ENCODE data around the gene TRABD2B.

Gene TRABD2B

GRCh38 chr1:48027533-48027835, 30.3 kb upstream of the TRABD2B start:
- H3K9me3 Mint-ChIP-seq: no peaks in the 10 kb centered on the region
- no peaks in the 10 kb centered on the region for H3K36me3 Mint-ChIP-seq (ENCODE audit: low read depth)
- H3K27me3 Mint-ChIP-seq: peaks cover 7% of the 10 kb centered on the region
- H3K27ac Mint-ChIP-seq: no peak overlapping the region
- no peak overlapping the region for H3K4me3 Mint-ChIP-seq
- H3K4me1 Mint-ChIP-seq (ENCODE audit: low read depth): no peaks in the 10 kb centered on the region

- peaks cover 7% of the 10 kb centered on the region for H3K27me3 Mint-ChIP-seq
- H3K4me1 Mint-ChIP-seq (ENCODE audit: low read depth): no peaks in the 10 kb centered on the region
- no peak overlapping the region for H3K4me3 Mint-ChIP-seq
- H3K27ac Mint-ChIP-seq: no peak overlapping the region
- H3K36me3 Mint-ChIP-seq (ENCODE audit: low read depth): no peaks in the 10 kb centered on the region
- no peaks in the 10 kb centered on the region for H3K9me3 Mint-ChIP-seq
Measured at GRCh38 chr1:48026701-48027532, 29.7 kb upstream of the TRABD2B start.

- peaks cover 7% of the 10 kb centered on the region for H3K27me3 Mint-ChIP-seq
- H3K27ac Mint-ChIP-seq: no peak overlapping the region
- no peaks in the 10 kb centered on the region for H3K4me1 Mint-ChIP-seq (ENCODE audit: low read depth)
- H3K4me3 Mint-ChIP-seq: no peak overlapping the region
- no peaks in the 10 kb centered on the region for H3K9me3 Mint-ChIP-seq
- no peaks in the 10 kb centered on the region for H3K36me3 Mint-ChIP-seq (ENCODE audit: low read depth)
Measured at GRCh38 chr1:48026275-48026674, 29.1 kb upstream of the TRABD2B start.

GRCh38 chr1:48025076-48025475, 27.9 kb upstream of the TRABD2B start:
- Mint-ChIP-seq H3K4me1 (ENCODE audit: low read depth) (no peaks in the 10 kb centered on the region), H3K4me3 (no peak overlapping the region), H3K27me3 (peaks cover 12% of the 10 kb centered on the region), H3K36me3 (ENCODE audit: low read depth) (no peaks in the 10 kb centered on the region), H3K27ac (no peak overlapping the region), H3K9me3 (no peaks in the 10 kb centered on the region)

- Mint-ChIP-seq H3K4me3 (no peak overlapping the region), H3K27me3 (peaks cover 11% of the 10 kb centered on the region), H3K36me3 (ENCODE audit: low read depth) (no peaks in the 10 kb centered on the region), H3K4me1 (ENCODE audit: low read depth) (no peaks in the 10 kb centered on the region), H3K9me3 (no peaks in the 10 kb centered on the region), H3K27ac (no peak overlapping the region)
Measured at GRCh38 chr1:48023488-48023887, 26.3 kb upstream of the TRABD2B start.

GRCh38 chr1:48022306-48022705, 25.1 kb upstream of the TRABD2B start:
- H3K36me3 Mint-ChIP-seq (ENCODE audit: low read depth): no peaks in the 10 kb centered on the region

DNA sequence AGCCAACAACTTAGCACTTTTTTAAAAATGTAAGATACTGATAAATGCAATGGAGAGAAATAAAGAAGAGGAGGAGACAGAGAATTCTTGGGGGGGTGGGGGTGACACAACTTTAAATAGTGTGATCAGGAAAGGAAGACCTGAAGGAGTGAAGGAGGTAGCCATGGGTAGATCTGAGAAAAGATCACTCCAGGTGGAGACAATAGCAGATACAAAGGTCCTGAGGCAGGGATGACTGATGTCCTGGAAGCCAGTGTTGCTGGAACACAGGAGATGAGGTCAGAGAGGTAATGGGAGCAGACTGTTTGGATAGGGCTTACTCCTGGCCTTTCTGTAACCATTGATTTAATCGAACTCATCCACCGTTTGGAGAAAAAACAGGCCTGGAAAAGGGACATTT, 24.6 kb upstream of the TRABD2B start:
- Mint-ChIP-seq H3K27me3 (peaks cover 19% of the 10 kb centered on the region), H3K27ac (no peak overlapping the region), H3K4me1 (ENCODE audit: low read depth) (no peaks in the 10 kb centered on the region), H3K4me3 (no peak overlapping the region), H3K9me3 (no peaks in the 10 kb centered on the region), H3K36me3 (ENCODE audit: low read depth) (no peaks in the 10 kb centered on the region)

More at GRCh38 chr1:48022306-48022705, 25.1 kb upstream of the TRABD2B start:
- Mint-ChIP-seq H3K9me3 (no peaks in the 10 kb centered on the region), H3K27me3 (peaks cover 15% of the 10 kb centered on the region), H3K27ac (no peak overlapping the region), H3K4me1 (ENCODE audit: low read depth) (no peaks in the 10 kb centered on the region), H3K4me3 (no peak overlapping the region)

GRCh38 chr1:48019714-48020315, 22.6 kb upstream of the TRABD2B start:
- Mint-ChIP-seq H3K27me3 (peaks cover 36% of the 10 kb centered on the region), H3K4me3 (no peak overlapping the region), H3K9me3 (no peaks in the 10 kb centered on the region), H3K4me1 (ENCODE audit: low read depth) (no peaks in the 10 kb centered on the region), H3K27ac (no peak overlapping the region), H3K36me3 (ENCODE audit: low read depth) (no peaks in the 10 kb centered on the region)

DNA sequence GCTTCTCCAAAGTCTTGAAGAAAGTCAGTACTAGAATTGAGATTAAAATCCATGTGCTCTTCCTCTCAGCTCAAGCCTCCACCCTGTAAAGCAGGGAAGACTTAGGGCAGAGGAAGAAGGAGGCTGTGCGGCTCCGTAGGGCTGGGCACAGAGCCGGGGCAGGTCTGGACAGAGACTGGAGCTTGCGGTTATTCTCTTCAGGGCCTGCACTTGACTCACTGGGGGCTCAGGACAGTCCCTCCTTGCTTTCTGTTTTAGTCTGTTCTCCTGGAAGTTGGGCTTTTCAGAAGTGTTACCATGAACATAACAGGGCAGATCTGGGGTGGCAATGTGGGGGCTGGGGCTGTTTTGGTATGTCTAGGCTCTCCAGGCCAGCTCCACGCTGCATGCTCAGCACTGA, 21.6 kb upstream of the TRABD2B start:
- Mint-ChIP-seq H3K36me3 (ENCODE audit: low read depth) (no peaks in the 10 kb centered on the region), H3K4me3 (no peak overlapping the region), H3K27me3 (peaks cover 42% of the 10 kb centered on the region), H3K9me3 (no peaks in the 10 kb centered on the region), H3K4me1 (ENCODE audit: low read depth) (no peaks in the 10 kb centered on the region), H3K27ac (no peak overlapping the region)

GRCh38 chr1:48017716-48018115, 20.5 kb upstream of the TRABD2B start:
- Mint-ChIP-seq H3K27me3 (peaks cover 51% of the 10 kb centered on the region), H3K9me3 (no peaks in the 10 kb centered on the region), H3K36me3 (ENCODE audit: low read depth) (no peaks in the 10 kb centered on the region), H3K27ac (no peak overlapping the region), H3K4me3 (no peak overlapping the region), H3K4me1 (ENCODE audit: low read depth) (no peaks in the 10 kb centered on the region)

- Mint-ChIP-seq H3K9me3 (no peaks in the 10 kb centered on the region), H3K27me3 (peaks cover 57% of the 10 kb centered on the region), H3K27ac (no peak overlapping the region), H3K36me3 (ENCODE audit: low read depth) (no peaks in the 10 kb centered on the region), H3K4me3 (no peak overlapping the region), H3K4me1 (ENCODE audit: low read depth) (no peaks in the 10 kb centered on the region)
Measured at GRCh38 chr1:48016515-48016914, 19.3 kb upstream of the TRABD2B start.

DNA sequence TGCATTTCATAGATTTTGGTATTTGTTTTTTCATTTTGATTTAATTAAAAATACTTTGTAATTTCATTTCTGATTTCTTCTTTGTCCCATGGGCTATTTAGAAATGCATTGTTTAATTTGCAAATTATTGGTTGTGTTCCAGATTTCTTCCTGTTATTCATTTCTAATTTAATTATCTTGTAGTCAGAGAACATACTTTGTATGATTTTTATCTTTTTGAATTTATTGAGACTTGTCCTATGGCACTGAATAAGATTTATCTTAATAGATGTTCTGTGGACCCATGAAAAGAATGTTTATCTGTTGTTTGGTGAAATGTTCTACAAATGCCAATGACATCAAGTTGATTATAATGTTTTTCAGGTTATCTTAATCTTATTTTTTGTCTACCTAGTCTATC, 16.1 kb upstream of the TRABD2B start:
- Mint-ChIP-seq H3K4me3 (no peak overlapping the region), H3K9me3 (no peaks in the 10 kb centered on the region), H3K27me3 (peaks cover 45% of the 10 kb centered on the region), H3K36me3 (ENCODE audit: low read depth) (no peaks in the 10 kb centered on the region), H3K27ac (no peak overlapping the region), H3K4me1 (ENCODE audit: low read depth) (no peaks in the 10 kb centered on the region)

DNA sequence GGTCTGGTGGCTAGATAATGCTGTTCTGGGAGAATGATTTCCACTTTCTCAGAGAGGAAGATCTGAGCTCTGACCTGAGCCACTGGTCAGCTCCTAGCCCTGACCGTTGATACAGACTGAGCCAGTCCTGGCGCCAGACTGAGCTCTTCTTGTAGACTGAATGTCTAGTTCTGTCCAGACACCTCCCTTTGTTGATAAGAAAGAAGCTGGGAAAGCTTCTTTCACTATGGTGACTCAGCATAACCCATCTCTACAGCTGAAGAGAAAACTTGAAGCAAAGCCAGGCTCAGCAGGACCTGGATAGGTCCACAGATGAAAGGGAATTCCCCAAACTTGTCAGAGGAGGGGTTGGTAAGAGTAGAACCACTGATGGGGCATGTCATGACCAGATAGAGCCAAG, 9.9 kb upstream of the TRABD2B start:
- Mint-ChIP-seq H3K9me3 (no peaks in the 10 kb centered on the region), H3K27ac (no peak overlapping the region), H3K36me3 (ENCODE audit: low read depth) (no peaks in the 10 kb centered on the region), H3K4me1 (ENCODE audit: low read depth) (no peaks in the 10 kb centered on the region), H3K4me3 (no peak overlapping the region), H3K27me3 (peaks cover 3% of the 10 kb centered on the region)

- Mint-ChIP-seq H3K9me3 (no peaks in the 10 kb centered on the region), H3K27me3 (no peaks in the 10 kb centered on the region), H3K4me1 (ENCODE audit: low read depth) (no peaks in the 10 kb centered on the region), H3K36me3 (ENCODE audit: low read depth) (no peaks in the 10 kb centered on the region), H3K27ac (no peak overlapping the region), H3K4me3 (no peak overlapping the region)
Measured at GRCh38 chr1:48006264-48006663, 9.1 kb upstream of the TRABD2B start.

- no peaks in the 10 kb centered on the region for H3K36me3 Mint-ChIP-seq (ENCODE audit: low read depth)
- H3K9me3 Mint-ChIP-seq: no peaks in the 10 kb centered on the region
- no peak overlapping the region for H3K27ac Mint-ChIP-seq
- H3K27me3 Mint-ChIP-seq: peaks cover 3% of the 10 kb centered on the region
- no peak overlapping the region for H3K4me3 Mint-ChIP-seq
- no peaks in the 10 kb centered on the region for H3K4me1 Mint-ChIP-seq (ENCODE audit: low read depth)
Measured at GRCh38 chr1:48005253-48006117, 8.3 kb upstream of the TRABD2B start.
